ENCODE measurements around the gene DNAJC15. TPM values are rescaled to one million over a fixed set of nuclear protein-coding genes. Genes with fewer than 3 reads are reported as not detected.

The DNAJC15 gene
- total RNA-seq, 1 experiment from 2014 or later = 27.5 TPM

DNA sequence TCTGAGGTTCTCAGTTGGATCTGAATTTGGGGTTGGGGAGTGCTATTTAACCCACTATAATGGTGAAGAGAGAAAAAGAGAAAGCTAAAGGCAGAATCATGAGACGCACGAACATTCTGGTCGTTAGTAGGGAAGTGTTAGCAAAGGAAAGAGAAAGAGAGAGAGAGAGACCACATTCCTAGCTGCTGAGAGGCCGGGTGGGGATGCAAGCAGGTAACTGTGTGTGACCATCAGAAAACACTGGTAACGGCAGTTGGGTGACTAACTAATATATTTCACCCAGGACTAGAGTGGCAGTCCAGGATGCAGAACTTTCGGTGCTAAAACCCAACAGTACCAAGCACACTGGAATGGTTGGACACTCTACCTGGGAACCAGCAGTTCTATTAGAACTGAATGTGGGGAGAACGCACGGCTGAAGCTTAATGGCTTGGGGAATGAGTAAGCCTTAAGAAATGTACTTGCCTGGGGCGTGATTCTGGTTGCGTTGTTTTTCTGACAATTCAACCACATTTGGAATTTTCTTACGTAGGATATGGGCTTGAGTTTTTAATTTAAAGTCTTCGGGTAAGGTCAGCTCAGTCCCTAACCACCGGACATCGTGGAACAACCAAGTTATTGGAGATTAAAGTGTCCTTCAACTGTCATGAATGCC lies 130.2 kb downstream of the DNAJC15 start:
- DNase-seq (ENCODE audit: low read depth) = peak; percentile 84

DNA sequence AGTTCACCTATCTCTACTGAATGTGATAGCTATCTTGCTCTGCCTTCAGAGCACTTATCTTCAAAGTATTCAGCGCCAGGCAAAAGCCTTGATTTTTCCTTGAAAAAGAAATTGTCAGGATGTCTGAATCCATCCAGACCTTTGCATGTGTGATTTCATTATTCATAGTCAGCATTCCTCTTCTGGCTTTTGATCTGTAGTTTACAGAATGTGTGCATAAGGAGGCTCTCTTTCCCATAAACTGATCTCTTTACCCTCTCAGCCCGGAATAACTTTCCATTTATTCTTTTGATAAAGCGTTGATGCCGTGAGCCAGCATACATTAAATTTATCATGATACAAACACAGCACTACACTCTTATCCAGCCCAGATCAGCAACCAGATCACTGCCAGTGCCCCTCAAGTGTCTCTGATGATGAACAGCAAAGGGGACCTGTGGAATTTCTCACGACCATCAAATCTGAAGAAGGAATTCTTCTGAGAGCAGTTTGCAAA lies 130.8 kb downstream of the DNAJC15 start:
- no peak for DNase-seq (ENCODE audit: low read depth)

DNA sequence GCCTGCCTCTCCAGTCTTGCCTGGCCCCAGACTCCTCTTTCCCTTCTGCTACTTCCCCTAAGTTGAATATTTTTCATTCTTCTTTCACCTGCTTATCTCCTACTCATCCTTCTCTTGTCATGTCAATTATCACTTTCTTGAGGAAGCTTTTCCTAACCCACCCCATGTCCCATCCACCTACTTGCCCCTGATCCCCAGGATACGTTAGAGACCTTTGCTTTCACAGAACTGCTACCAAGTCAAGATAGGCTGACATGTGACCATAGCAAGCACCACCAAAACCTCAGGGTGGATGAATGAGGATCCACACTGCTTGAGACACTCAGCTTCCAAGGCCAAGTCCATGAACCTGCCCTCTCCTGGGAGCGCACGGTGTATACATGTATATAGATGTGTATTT lies 131.5 kb downstream of the DNAJC15 start:
- DNase-seq (ENCODE audit: low read depth) = no peak

DNA sequence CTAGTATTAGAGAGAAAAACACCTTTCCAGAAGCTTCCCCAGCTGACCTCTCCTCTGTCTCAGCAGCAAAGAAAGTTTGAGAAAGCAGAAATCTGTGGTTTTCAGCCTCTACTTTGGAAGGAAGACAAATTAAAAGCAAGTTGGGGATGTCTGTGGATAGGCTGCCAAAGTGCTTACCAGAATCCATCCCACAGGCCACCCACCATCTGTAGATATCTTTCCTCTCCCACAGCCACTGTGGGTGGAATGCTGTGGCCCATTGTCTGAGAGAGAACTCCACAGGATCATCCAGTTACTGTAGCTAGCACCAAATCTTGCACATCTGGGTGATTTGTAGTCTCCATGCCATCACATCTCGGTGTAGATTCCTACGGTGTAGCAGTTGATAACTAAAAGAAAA lies 133.5 kb downstream of the DNAJC15 start:
- no peak for DNase-seq (ENCODE audit: low read depth)

DNA sequence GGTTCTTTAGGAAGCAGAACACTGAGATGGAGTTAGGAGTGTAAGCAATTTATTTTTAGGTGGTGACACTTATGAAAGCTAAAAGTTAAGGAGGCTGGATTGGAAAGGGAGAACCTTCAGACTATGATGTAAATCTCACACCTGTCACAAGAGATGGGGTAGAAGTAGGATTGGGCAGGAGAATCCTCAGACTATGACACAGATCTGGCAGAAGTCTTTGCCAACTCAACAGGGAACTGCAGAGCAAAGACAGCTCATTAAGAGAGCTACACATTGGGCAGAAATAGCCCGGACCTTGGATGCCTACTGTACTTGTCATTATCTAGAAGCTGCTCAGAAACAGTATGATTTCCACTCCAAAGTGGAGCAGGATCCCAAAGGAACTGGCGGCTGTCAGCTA lies 134.4 kb downstream of the DNAJC15 start:
- DNase-seq (ENCODE audit: low read depth) = no peak

DNA sequence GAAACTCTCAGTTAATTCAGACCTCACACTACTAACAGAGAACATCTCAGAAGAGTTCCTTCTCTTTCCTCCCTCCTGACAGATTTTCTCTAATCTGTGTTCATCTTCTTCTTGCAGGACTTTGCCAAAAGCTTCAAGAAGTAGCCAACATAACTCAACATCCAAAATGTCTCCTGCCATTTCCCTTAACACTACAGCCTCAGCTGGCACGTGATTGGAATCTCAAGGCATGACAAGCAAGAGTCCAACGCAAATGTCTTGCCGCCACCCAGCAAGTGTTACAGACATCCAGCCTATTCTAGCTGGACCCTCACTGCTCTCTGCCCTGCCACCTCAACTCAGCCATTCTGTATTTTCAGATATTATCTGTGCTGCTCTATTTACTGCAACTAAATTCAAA lies 135.1 kb downstream of the DNAJC15 start:
- DNase-seq (ENCODE audit: low read depth) = no peak

DNA sequence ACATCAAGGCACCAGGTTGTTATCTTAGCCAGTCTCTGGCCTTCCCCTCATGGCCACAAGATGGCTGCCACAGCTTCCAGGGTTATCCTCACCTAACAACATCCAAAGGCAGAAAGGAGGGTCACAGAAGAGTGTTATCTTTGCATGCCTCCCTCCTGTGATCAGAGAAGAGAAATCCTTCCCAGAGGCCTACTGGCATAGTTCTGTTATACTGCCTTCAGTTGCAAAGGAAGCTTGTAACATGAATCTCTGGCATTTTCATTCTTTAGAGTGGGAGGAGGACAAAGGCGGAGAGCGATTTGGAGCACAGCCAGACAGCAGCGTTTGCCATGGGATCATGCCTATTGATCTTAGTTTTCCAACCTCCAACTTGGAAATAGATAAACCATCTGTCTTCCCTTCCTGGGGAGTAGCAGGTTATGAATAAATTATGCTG lies 135.7 kb downstream of the DNAJC15 start:
- DNase-seq (ENCODE audit: low read depth) = peak; percentile 32

Other genes with a start within 250 kb of the DNAJC15 start
- not detected in 2 replicates for gene FAM216B, start 242.0 kb upstream of the DNAJC15 start, total RNA-seq (2014; rRNA removed; shearing (Covaris generic))
- gene EPSTI1, start 31.3 kb upstream of the DNAJC15 start, total RNA-seq (2014; rRNA removed; shearing (Covaris generic)) = 0.08 and 0.20 TPM in 2 replicates